Measurements from ENCODE around the gene SPRR2B. TPM values are rescaled to one million over a fixed set of nuclear protein-coding genes. Genes with fewer than 3 reads are reported as not detected.

SPRR2B gene
- total RNA-seq, 4 donors from 2014 or later, result not detected

DNA sequence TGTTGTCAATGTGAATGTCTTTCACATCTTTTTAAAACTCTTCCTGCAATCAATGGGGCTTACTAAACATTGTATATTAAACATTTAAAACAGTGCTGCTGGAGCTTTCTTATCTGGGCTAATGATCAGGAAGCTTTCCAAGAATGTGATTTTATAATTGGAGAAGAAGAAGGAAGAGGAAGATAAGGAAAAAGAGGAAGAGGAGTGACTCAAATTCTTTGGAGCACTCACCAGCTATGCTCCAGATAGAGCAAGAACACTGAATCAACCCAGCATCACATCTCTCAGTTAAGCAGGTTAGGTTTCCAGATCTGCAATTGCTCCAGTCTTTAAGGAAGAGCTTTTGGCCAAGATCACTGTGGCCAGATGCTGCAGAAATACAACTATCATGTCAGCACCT lies 24.4 kb upstream of the SPRR2B start:
- DNase-seq (ENCODE audit: low spot score) (no peak), ATAC-seq (ENCODE audit: low FRiP score) (no peak)
- TF ChIP-seq CTCF (IDR thresholded peaks at IDR 0.05), result no peak

- TF ChIP-seq CTCF (IDR thresholded peaks at IDR 0.05), result no peak
- DNase-seq (ENCODE audit: low spot score) (no peak), ATAC-seq (ENCODE audit: low FRiP score) (no peak)
Measured at GRCh38 chr1:153094426-153094825, 23.0 kb upstream of the SPRR2B start, which contains the start of gene SPRR2E. SPRR2E (minus strand) TSS chr1:153094526; CDS start chr1:153093751, 775 bp downstream.

- DNase-seq (ENCODE audit: low spot score), result no peak
- ATAC-seq (ENCODE audit: low FRiP score), result no peak
- TF ChIP-seq CTCF (IDR thresholded peaks at IDR 0.05), result no peak
Measured at GRCh38 chr1:153087652-153088051, 16.2 kb upstream of the SPRR2B start.

- no peak for TF ChIP-seq CTCF (IDR thresholded peaks at IDR 0.05)
Measured at GRCh38 chr1:153081736-153082135, 10.3 kb upstream of the SPRR2B start.

DNA sequence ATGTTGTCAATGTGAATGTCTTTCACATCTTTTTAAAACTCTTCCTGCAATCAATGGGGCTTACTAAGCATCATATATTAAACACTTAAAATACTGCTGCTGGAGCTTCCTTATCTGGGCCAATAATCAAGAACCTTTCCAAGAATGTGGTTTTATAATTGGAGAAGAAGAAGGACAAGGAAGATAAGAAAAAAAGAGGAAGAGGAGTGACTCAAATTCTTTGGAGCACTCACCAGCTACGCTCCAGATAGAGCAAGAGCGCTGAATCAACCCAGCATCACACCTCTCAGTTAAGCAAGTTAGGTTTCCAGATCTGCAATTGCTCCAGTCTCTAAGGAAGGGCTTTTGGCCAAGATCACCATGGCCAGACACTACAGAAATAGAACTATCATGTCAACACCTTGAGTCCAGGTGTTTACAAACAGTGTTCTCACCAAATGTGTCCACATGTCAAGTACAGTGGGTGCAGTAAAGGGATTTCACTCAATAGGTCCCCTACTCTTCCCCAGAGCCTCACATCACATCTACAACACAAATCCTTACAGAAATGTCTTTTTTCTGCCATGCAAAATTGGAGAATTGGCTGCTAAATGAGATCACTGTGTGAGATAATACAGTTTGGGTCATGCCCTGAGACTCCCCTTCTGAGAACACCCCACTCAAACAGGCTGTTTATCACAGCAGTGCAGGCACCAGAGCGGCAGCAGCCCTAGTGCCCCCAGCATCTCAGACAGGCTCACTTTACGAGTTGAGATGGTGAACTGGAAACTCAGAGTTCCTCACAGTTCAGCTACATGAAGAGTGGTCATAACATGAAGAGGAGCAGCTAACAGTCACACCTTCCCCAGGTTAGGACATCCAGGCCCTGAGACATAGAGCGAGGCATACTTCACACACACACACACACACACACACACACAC lies 1.7 kb upstream of the SPRR2B start:
- ATAC-seq (ENCODE audit: low FRiP score) (no peak), DNase-seq (ENCODE audit: low spot score) (no peak)
- no peak for TF ChIP-seq CTCF (IDR thresholded peaks at IDR 0.05)

More at GRCh38 chr1:153081736-153082135, 10.3 kb upstream of the SPRR2B start:
- ATAC-seq (ENCODE audit: low FRiP score) (no peak), DNase-seq (ENCODE audit: low spot score) (no peak)

- ATAC-seq (ENCODE audit: low FRiP score) (no peak), DNase-seq (ENCODE audit: low spot score) (no peak)
- no peak for TF ChIP-seq CTCF (IDR thresholded peaks at IDR 0.05)
Measured at GRCh38 chr1:153070243-153070642, 1.2 kb downstream of the SPRR2B start.
